Ishikawa (cell line): Measurements from ENCODE around the gene MLLT3.

Source experiments
- CEBPB ChIP-seq: IDR thresholded peaks from 2 replicates; pipeline ENCODE4 v1.6.1; 2012
- TEAD4 ChIP-seq: IDR thresholded peaks from 2 replicates; pipeline ENCODE4 v1.6.1; 2012

GRCh38 chr9:20472342-20473045, 149.8 kb downstream of the MLLT3 start:
- TF ChIP-seq CEBPB (no peak), TEAD4 (no peak)
